ACC112 (cell line): ENCODE results near the gene ATG7.

ENCODE experiments used
- H2AFZ ChIP-seq: fragments of 200-600 bp; sonication (generic); one replicate; pipeline ENCODE4 v1.6.0; 2017; ENCODE audit warnings: antibody characterized with exemption, low read length; ENCODE audit not compliant: unreplicated experiment
- H3K27ac ChIP-seq: fragments of 200-600 bp; sonication (generic); 2 replicates; pipeline ENCODE4 v1.5.1; 2014; ENCODE audit warnings: low read depth, mild to moderate bottlenecking, antibody characterized with exemption, low read length, moderate library complexity
- H3K27me3 ChIP-seq: fragments of 200-600 bp; sonication (generic); 2 replicates; pipeline ENCODE4 v1.6.1; 2014; ENCODE audit warnings: mild to moderate bottlenecking, antibody characterized with exemption, low read length, moderate library complexity, mixed read lengths; ENCODE audit not compliant: insufficient read depth
- H3K36me3 ChIP-seq: fragments of 200-600 bp; sonication (generic); 2 replicates; pipeline ENCODE4 v1.6.1; 2016; ENCODE audit warnings: mild to moderate bottlenecking, antibody characterized with exemption, low read length, moderate library complexity, mixed read lengths; ENCODE audit not compliant: insufficient read depth
- H3K4me1 ChIP-seq: fragments of 200-600 bp; sonication (generic); one replicate; pipeline ENCODE4 v1.6.1; 2016; ENCODE audit warnings: low read length, mixed read lengths; ENCODE audit not compliant: insufficient read depth, unreplicated experiment, control insufficient read depth
- H3K4me3 ChIP-seq: fragments of 200-600 bp; sonication (generic); 2 replicates; pipeline ENCODE4 v1.5.1; 2014; ENCODE audit warnings: mild to moderate bottlenecking, low read depth, low read length
- H3K79me2 ChIP-seq: fragments of 200-600 bp; sonication (generic); one replicate; pipeline ENCODE4 v1.6.0; 2016; ENCODE audit warnings: low read length; ENCODE audit not compliant: control insufficient read depth, unreplicated experiment, insufficient read depth

Gene ATG7

GRCh38 chr3:11312166-11312565 lies 40.0 kb downstream of the ATG7 start:
- H2AFZ ChIP-seq, result no peak overlapping the region
- no peaks in the 10 kb centered on the region for H3K4me1 ChIP-seq
- no peaks in the 10 kb centered on the region for H3K27me3 ChIP-seq
- H3K79me2 ChIP-seq, result no peaks in the 10 kb centered on the region
- H3K27ac ChIP-seq, result no peak overlapping the region
- H3K36me3 ChIP-seq, result peaks cover 49% of the 10 kb centered on the region
- H3K4me3 ChIP-seq, result no peak overlapping the region

GRCh38 chr3:11317300-11317699 lies 45.1 kb downstream of the ATG7 start:
- H3K4me1 ChIP-seq, result no peaks in the 10 kb centered on the region
- no peaks in the 10 kb centered on the region for H3K27me3 ChIP-seq
- H2AFZ ChIP-seq, result no peak overlapping the region
- no peak overlapping the region for H3K27ac ChIP-seq
- H3K36me3 ChIP-seq, result peaks cover 50% of the 10 kb centered on the region
- no peak overlapping the region for H3K4me3 ChIP-seq
- H3K79me2 ChIP-seq, result no peaks in the 10 kb centered on the region

- Histone ChIP-seq H3K27ac (no peak overlapping the region), H3K27me3 (no peaks in the 10 kb centered on the region), H3K36me3 (peaks cover 20% of the 10 kb centered on the region), H3K4me1 (no peaks in the 10 kb centered on the region), H3K79me2 (no peaks in the 10 kb centered on the region), H3K4me3 (no peak overlapping the region), H2AFZ (no peak overlapping the region)
Observed at GRCh38 chr3:11322931-11323330, 50.7 kb downstream of the ATG7 start.

GRCh38 chr3:11323813-11324212 lies 51.6 kb downstream of the ATG7 start:
- H2AFZ ChIP-seq, result no peak overlapping the region
- H3K79me2 ChIP-seq, result no peaks in the 10 kb centered on the region
- H3K4me3 ChIP-seq, result no peak overlapping the region
- peaks cover 18% of the 10 kb centered on the region for H3K36me3 ChIP-seq
- no peak overlapping the region for H3K27ac ChIP-seq
- peaks cover 5% of the 10 kb centered on the region for H3K4me1 ChIP-seq
- H3K27me3 ChIP-seq, result no peaks in the 10 kb centered on the region

GRCh38 chr3:11327619-11328018 lies 55.4 kb downstream of the ATG7 start:
- H3K27me3 ChIP-seq, result no peaks in the 10 kb centered on the region
- no peak overlapping the region for H3K27ac ChIP-seq
- no peaks in the 10 kb centered on the region for H3K79me2 ChIP-seq
- H3K4me1 ChIP-seq, result peaks cover 21% of the 10 kb centered on the region
- H3K36me3 ChIP-seq, result no peaks in the 10 kb centered on the region; the same call in 1 of the 2 replicates
- H2AFZ ChIP-seq, result no peak overlapping the region
- no peak overlapping the region for H3K4me3 ChIP-seq

GRCh38 chr3:11328196-11328945 lies 56.2 kb downstream of the ATG7 start:
- H3K36me3 ChIP-seq, result no peaks in the 10 kb centered on the region; the same call in 1 of the 2 replicates
- no peaks in the 10 kb centered on the region for H3K27me3 ChIP-seq
- no peak overlapping the region for H3K4me3 ChIP-seq
- peaks cover 21% of the 10 kb centered on the region for H3K4me1 ChIP-seq
- H2AFZ ChIP-seq, result no peak overlapping the region
- no peaks in the 10 kb centered on the region for H3K79me2 ChIP-seq
- no peak overlapping the region for H3K27ac ChIP-seq

- no peak overlapping the region for H3K27ac ChIP-seq
- H3K79me2 ChIP-seq, result no peaks in the 10 kb centered on the region
- H3K4me3 ChIP-seq, result no peak overlapping the region
- peaks cover 30% of the 10 kb centered on the region for H3K4me1 ChIP-seq
- H3K36me3 ChIP-seq, result no peaks in the 10 kb centered on the region; the same call in 1 of the 2 replicates
- H3K27me3 ChIP-seq, result no peaks in the 10 kb centered on the region
- no peak overlapping the region for H2AFZ ChIP-seq
Observed at GRCh38 chr3:11329777-11330176, 57.6 kb downstream of the ATG7 start.

GRCh38 chr3:11331101-11331500 lies 58.9 kb downstream of the ATG7 start:
- H3K27me3 ChIP-seq, result no peaks in the 10 kb centered on the region
- no peak overlapping the region for H2AFZ ChIP-seq
- peaks cover 31% of the 10 kb centered on the region for H3K4me1 ChIP-seq
- no peaks in the 10 kb centered on the region for H3K36me3 ChIP-seq
- peak overlapping the region; percentile 23; the same call in 1 of the 2 replicates for H3K27ac ChIP-seq
- H3K79me2 ChIP-seq, result no peaks in the 10 kb centered on the region
- H3K4me3 ChIP-seq, result no peak overlapping the region

GRCh38 chr3:11335056-11335608 lies 62.9 kb downstream of the ATG7 start:
- Histone ChIP-seq H3K27me3 (no peaks in the 10 kb centered on the region), H3K79me2 (no peaks in the 10 kb centered on the region), H3K4me1 (peaks cover 26% of the 10 kb centered on the region), H3K27ac (peak overlapping the region; percentile 24; the same call in 1 of the 2 replicates), H3K4me3 (no peak overlapping the region), H2AFZ (no peak overlapping the region), H3K36me3 (no peaks in the 10 kb centered on the region)

GRCh38 chr3:11339541-11339940 lies 67.3 kb downstream of the ATG7 start:
- H3K36me3 ChIP-seq, result peaks cover 13% of the 10 kb centered on the region; the same call in 1 of the 2 replicates
- no peak overlapping the region for H2AFZ ChIP-seq
- no peak overlapping the region for H3K27ac ChIP-seq
- no peak overlapping the region for H3K4me3 ChIP-seq
- no peaks in the 10 kb centered on the region for H3K27me3 ChIP-seq
- peaks cover 4% of the 10 kb centered on the region for H3K4me1 ChIP-seq
- H3K79me2 ChIP-seq, result no peaks in the 10 kb centered on the region

- no peaks in the 10 kb centered on the region for H3K27me3 ChIP-seq
- H3K4me3 ChIP-seq, result no peak overlapping the region
- H3K27ac ChIP-seq, result no peak overlapping the region
- H3K36me3 ChIP-seq, result peaks cover 50% of the 10 kb centered on the region
- H3K79me2 ChIP-seq, result no peaks in the 10 kb centered on the region
- H2AFZ ChIP-seq, result no peak overlapping the region
- peaks cover 20% of the 10 kb centered on the region for H3K4me1 ChIP-seq
Observed at GRCh38 chr3:11346416-11346815, 74.2 kb downstream of the ATG7 start.
